HG03039 (cell line): ENCODE measurements around the gene OFD1.

Source experiments
- ATAC-seq: cut with Tn5 transposase; IDR thresholded peaks from one replicate; pipeline ENCODE4 v1.9.1; 2021; ENCODE audit warnings: mild to moderate bottlenecking, moderate library complexity; ENCODE audit not compliant: unreplicated experiment

Gene OFD1, protein sequence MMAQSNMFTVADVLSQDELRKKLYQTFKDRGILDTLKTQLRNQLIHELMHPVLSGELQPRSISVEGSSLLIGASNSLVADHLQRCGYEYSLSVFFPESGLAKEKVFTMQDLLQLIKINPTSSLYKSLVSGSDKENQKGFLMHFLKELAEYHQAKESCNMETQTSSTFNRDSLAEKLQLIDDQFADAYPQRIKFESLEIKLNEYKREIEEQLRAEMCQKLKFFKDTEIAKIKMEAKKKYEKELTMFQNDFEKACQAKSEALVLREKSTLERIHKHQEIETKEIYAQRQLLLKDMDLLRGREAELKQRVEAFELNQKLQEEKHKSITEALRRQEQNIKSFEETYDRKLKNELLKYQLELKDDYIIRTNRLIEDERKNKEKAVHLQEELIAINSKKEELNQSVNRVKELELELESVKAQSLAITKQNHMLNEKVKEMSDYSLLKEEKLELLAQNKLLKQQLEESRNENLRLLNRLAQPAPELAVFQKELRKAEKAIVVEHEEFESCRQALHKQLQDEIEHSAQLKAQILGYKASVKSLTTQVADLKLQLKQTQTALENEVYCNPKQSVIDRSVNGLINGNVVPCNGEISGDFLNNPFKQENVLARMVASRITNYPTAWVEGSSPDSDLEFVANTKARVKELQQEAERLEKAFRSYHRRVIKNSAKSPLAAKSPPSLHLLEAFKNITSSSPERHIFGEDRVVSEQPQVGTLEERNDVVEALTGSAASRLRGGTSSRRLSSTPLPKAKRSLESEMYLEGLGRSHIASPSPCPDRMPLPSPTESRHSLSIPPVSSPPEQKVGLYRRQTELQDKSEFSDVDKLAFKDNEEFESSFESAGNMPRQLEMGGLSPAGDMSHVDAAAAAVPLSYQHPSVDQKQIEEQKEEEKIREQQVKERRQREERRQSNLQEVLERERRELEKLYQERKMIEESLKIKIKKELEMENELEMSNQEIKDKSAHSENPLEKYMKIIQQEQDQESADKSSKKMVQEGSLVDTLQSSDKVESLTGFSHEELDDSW

GRCh38 chrX:13734278-13735172 lies at the start of gene OFD1, which contains the start of gene TRAPPC2:
TSS of gene OFD1 (plus strand) at chrX:13734748. CDS start at chrX:13735072, 324 bp downstream.
TSS of gene TRAPPC2 (minus strand) at chrX:13734620. CDS start at chrX:13719963, 14,657 bp downstream.
- ATAC-seq = peak; percentile 92

DNA sequence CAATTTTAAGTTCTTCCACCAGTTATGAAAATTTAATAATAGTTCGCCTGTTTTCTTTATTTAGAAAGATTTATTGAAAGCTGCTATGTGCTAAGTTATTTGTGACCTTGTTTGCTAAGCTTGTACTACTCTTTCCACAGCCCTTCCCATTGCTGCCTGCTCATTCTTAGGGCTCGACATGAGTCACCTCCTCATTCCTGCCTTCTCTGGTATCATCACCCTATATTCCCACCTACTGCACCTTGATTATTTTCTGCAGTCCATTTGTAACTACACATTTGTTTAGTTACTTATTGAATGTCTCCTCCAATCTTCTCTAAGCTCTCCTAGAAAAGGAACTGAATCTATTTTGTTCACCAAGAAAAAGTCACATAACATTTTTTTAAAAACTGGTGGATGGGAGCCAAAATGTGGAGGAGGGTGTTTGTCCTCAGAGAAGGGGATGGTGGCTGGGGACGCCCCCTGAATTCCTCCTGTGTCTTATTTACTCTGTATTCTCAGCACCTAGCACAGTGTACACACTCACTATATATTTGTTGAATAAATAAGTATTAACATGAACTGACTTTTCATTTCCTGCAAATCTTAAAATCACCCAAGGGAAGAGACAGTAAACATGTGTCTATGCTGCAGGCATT lies 49.3 kb upstream of the OFD1 start:
- ATAC-seq = no peak

GRCh38 chrX:13687203-13687602 lies 47.3 kb upstream of the OFD1 start:
- ATAC-seq = no peak

GRCh38 chrX:13688384-13688957 lies 46.1 kb upstream of the OFD1 start:
- no peak for ATAC-seq

DNA sequence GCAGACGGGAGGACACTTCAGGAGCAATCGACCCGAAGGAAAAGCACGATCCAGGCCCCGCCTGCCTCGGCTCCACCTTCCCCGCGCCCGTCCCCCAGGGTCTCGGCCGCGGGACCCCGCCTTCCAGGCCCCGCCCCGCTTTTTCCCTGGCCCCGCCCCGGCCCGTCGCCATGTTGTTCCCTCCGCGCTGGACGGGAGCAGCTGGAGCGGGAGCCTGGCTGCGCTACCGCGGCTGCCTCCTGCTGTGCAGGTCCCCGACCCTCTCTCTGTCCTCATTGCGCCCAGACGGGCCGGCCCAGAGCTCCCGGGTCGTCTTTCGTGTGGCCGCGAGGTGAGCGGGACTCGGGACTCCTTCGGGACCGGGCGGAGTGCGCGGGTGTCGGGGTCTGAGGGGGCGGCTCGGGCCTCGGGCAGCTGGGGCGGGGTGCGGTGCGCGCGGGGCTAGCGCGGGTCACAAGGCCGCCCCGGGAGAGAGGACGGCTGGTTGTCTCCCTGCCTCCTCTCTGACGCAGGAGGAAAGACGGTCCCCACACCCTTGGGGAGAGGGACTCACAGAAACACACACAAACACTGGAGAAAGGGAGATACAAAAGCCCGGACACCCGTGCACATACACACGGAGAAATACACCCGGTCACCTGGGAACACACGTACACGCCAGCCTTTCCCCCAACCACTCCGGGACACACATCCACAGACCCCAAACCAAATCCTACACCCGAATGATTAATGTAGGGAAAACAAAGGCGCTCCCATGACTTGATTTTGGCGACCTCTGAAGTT lies 45.4 kb upstream of the OFD1 start, which contains the start of gene RAB9A:
TSS of gene RAB9A (plus strand) at position 171 of the 783 bp plus-strand sequence. CDS start 19,619 bp downstream, outside the sequence.
- peak; percentile 69 for ATAC-seq

DNA sequence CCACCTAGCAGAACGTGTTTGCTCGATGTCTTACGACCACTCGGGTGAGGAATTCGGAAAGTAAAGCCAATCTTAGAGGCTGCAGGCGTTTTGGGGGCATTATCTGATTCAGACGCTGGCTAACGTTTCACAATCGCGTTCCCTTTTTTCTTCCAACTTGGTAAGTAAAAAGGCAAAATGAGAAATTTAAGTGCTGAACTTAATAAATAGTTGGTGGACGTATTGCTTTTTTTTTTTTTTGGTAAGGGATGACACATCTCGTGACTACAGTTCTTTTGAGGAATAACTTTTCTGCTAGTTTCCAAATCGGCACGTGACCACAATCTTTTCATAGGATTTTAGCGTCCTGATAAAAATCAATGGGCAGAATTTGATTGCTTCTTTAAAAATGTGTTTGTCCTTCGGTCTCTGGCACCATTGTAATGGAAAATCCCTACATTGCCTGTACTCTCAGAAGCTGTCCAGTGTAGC lies 44.8 kb upstream of the OFD1 start:
- no peak for ATAC-seq

DNA sequence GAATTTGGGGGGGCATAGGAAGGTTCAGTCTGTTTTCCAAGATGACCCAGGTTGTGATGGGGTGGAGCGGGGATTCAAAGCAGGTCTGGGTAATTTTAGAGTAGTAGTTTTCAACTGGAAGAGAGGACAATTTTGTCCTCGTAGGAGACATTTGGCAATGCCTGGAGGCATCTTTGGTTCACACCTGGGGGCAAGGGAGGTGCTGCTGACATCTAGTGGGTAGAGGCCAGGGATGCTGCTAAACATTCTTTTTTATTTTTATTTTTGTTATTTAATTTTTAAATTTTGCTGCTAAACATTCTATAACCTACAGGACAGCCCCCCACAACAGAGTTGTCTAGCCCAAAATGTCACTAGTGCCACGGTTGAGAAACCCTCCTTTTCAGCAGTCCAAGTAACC lies 43.7 kb upstream of the OFD1 start:
- ATAC-seq = no peak

DNA sequence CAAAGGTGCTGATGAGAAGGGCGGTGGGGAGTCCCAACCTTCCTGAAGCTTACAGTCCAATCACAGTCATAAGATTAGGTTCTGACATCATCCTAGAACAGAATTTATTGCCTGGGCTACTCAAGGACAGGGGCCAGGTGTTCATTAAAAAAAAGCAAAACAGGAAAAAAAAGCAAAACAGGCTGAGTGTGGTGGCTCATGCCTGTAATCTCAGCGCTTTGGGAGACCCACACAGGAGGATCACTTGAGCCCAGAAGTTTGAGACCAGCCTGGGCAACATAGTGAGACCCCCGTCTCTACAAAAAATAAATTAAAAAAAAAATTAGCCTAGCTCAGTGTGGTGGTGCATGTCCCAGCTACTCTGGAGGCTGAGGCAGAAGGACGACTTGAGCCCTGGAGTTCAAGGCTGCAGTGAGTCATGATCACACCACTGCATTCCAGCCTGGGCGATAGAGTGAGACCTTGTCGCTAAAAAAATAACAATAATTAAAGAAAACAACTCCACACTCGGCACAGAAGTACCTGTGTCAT lies 42.6 kb upstream of the OFD1 start:
- no peak for ATAC-seq

DNA sequence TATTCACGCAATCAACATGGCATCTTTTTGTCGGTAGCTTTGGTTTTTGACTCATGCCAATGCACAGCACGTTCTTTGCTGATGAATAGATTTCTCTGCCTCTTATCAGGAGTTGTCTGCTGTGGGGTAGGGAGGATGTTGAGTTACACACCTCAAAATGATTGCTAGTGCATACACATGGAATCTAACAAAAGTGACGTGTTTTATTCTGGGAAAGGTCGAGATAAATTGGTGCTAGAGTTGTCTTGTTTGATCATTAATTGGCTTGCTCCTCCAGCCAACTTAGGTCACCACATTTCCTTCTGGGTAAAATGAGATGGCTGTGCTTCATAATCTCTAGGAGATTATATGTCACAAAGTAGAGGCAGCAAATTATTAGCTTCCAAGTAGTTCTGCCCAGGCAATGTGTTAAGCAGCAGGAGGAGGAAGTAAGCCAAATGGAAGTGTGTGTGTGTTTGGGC lies 41.7 kb upstream of the OFD1 start:
- no peak for ATAC-seq

DNA sequence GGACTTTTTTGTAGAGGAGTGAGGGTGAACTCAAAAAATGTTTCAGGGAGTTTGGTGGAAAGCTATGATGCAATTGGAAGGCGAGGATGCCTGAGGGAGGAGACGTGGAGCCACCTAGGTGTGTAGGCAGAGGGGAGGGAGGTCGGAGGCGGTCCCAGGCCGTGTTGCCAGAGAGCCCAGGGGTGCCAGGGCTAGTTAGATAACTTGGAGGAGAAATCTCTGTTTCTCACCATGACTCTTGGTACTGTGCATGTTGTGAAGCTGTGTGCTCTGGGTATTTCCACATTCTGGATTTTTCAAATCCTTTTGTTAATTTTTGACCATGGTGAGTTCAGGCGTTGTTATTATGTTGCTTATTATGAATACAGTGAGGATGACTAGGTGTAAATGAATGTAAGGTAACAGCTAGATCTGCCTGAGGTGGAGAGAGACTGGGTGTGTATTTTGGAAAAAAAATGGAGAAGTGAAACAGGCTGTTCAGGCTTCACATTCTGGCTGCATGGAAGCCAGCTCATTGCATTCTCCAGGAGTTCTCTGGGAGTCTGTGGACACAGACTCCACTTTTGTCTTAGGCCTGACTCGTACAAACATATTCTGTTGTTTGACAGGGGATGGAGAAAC lies 41.1 kb upstream of the OFD1 start:
- no peak for ATAC-seq

DNA sequence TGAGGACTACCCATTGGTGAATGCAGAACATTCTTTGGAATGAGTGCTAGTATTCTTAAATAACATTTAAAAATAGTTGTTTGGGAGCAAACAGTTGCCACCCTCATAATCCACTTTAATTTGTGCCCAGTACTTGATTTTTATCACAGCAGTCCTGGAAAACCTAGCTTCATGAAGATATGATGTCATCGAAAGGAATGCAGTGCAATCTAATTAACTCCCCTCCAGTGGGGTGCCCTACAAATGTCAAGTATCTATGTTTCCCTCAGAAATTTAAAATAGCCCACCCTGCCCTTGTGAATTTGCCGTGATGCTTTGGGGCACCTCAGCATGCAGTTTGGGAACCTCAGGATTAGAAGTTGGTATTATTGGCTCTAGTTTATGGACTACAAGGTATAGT lies 40.2 kb upstream of the OFD1 start:
- no peak for ATAC-seq

- no peak for ATAC-seq
Measured at GRCh38 chrX:13694983-13695382, 39.6 kb upstream of the OFD1 start.

- no peak for ATAC-seq
Measured at GRCh38 chrX:13695601-13696115, 38.9 kb upstream of the OFD1 start.

DNA sequence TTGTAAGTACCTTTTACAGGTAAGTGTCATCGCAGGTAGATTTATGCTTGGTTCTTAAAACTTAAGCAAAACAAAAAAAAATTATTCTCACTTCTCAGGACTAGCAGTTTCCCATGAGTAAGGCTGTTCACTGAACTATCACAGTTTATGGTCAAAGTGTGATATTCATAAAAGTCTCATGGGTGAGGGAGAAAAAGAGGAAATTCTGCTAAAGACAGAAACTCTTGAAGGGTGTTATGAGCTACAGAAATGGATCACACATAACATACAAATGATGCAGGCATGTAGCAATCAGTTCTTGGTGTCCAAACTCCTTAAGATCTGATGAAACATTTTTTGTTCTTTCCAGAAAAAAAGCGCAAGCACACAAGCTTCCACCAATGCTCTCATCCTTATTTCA lies 37.1 kb upstream of the OFD1 start:
- no peak for ATAC-seq

DNA sequence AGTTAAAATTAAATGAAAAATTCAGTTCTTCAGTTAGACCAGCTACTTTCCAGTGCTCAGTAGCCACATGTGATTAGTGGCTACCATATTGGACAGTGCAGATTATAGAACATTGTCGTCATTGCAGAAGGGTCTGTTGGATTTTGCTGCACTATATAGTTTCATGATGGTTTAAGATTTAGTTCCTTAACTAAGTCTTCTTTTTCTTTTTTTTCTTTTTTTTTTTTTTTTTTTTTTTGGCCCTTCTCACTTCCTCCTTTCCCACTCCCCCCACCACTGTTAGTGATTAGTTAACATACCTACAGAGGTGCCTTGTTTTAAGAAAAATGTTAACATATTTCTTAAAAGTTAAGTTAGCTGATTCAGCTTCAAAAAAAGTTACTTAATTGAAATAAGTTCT lies 36.6 kb upstream of the OFD1 start:
- ATAC-seq = no peak

- no peak for ATAC-seq
Measured at GRCh38 chrX:13698432-13698831, 36.1 kb upstream of the OFD1 start.

GRCh38 chrX:13699183-13699826 lies 35.2 kb upstream of the OFD1 start:
- ATAC-seq = no peak
